ENCODE data around the gene MAN1C1. TPM values are rescaled to one million over a fixed set of nuclear protein-coding genes. Genes with fewer than 3 reads are reported as not detected.

MAN1C1 gene
- total RNA-seq, 1 donor from 2014 or later: 64.7 TPM

DNA sequence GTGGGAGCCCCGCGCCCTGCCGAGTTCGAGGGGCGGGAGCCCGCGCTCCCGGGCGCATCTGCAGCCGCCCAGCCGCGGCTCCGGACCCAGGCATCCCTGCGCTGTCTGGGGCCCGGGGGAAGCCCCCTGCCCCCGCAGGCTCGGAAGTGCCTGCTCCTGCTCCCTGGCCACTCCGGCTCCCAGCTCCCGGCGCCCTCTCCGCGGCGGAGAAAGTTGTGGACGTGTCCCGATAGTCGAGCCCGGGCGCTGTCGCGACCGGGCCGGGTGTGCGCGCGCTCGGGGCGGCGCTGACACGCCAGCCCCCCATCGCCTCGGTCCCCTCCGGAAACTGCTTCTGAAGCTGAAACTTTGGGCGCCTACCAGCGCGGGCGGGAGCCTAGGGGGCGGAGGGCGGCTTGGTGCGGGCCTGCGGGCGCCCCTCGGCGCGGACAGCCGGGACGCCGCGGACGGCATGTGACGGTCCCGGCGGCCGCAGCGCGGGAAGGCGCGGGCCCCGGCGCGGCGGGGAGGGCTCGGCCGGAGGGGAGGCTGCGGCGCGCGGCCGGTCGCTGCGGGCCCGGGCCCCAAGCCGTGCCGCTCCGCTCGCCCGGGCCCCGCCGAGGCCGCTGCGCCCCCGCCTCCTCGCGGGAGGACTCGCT lies 515 bp downstream of the MAN1C1 start:
- Mint-ChIP-seq H3K27ac (ENCODE audit: unreplicated experiment) (no peak overlapping the region), H3K27me3 (ENCODE audit: unreplicated experiment) (peaks cover 53% of the 10 kb centered on the region), H3K4me1 (ENCODE audit: unreplicated experiment) (peaks cover 38% of the 10 kb centered on the region), H3K36me3 (ENCODE audit: unreplicated experiment) (peaks cover 19% of the 10 kb centered on the region), H3K9me3 (ENCODE audit: unreplicated experiment) (no peaks in the 10 kb centered on the region), H3K4me3 (ENCODE audit: unreplicated experiment) (peak overlapping the region; percentile 44)
- DNase-seq (ENCODE audit: extremely low spot score, unreplicated experiment): peak; percentile 80
- TF ChIP-seq, protein P1, sequence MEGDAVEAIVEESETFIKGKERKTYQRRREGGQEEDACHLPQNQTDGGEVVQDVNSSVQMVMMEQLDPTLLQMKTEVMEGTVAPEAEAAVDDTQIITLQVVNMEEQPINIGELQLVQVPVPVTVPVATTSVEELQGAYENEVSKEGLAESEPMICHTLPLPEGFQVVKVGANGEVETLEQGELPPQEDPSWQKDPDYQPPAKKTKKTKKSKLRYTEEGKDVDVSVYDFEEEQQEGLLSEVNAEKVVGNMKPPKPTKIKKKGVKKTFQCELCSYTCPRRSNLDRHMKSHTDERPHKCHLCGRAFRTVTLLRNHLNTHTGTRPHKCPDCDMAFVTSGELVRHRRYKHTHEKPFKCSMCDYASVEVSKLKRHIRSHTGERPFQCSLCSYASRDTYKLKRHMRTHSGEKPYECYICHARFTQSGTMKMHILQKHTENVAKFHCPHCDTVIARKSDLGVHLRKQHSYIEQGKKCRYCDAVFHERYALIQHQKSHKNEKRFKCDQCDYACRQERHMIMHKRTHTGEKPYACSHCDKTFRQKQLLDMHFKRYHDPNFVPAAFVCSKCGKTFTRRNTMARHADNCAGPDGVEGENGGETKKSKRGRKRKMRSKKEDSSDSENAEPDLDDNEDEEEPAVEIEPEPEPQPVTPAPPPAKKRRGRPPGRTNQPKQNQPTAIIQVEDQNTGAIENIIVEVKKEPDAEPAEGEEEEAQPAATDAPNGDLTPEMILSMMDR (IDR thresholded peaks at IDR 0.05): no peak

DNA sequence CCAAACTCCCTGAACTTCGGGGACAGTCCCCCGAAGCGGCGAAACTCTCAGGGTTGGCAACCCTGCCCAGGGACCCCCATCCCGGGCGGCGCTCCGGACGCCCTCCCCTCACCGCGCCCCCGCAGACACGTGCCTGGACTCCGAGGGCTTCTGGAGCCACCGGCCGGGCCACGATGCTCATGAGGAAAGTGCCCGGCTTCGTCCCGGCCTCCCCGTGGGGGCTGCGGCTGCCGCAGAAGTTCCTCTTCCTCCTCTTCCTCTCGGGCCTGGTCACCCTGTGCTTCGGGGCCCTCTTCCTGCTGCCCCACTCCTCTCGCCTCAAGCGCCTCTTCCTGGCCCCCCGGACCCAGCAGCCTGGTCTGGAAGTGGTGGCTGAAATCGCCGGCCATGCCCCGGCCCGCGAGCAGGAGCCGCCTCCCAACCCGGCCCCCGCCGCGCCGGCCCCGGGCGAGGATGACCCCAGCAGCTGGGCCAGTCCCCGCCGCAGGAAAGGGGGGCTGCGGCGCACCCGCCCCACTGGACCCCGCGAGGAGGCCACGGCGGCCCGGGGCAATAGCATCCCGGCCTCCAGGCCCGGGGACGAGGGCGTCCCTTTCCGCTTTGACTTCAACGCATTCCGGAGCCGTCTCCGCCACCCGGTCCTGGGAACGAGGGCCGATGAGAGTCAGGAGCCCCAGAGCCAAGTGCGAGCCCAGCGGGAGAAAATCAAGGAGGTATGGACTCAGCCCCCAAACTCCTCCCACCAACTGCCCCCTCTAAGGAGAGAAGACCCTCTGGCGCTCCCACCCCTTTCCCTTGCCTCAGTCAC lies 1.2 kb downstream of the MAN1C1 start:
- H3K36me3 Mint-ChIP-seq (ENCODE audit: unreplicated experiment): peaks cover 19% of the 10 kb centered on the region
- DNase-seq (ENCODE audit: extremely low spot score, unreplicated experiment): peak; percentile 83
- no peaks in the 10 kb centered on the region for H3K9me3 Mint-ChIP-seq (ENCODE audit: unreplicated experiment)
- TF ChIP-seq, protein P1 (IDR thresholded peaks at IDR 0.05): no peak
- H3K4me3 Mint-ChIP-seq (ENCODE audit: unreplicated experiment): peak overlapping the region; percentile 84
- H3K4me1 Mint-ChIP-seq (ENCODE audit: unreplicated experiment): peaks cover 40% of the 10 kb centered on the region
- no peak overlapping the region for H3K27ac Mint-ChIP-seq (ENCODE audit: unreplicated experiment)
- peaks cover 46% of the 10 kb centered on the region for H3K27me3 Mint-ChIP-seq (ENCODE audit: unreplicated experiment)

GRCh38 chr1:25618433-25618808 lies 1.8 kb downstream of the MAN1C1 start:
- Mint-ChIP-seq H3K27me3 (ENCODE audit: unreplicated experiment) (peaks cover 40% of the 10 kb centered on the region), H3K9me3 (ENCODE audit: unreplicated experiment) (no peaks in the 10 kb centered on the region), H3K4me1 (ENCODE audit: unreplicated experiment) (peaks cover 43% of the 10 kb centered on the region), H3K4me3 (ENCODE audit: unreplicated experiment) (peak overlapping the region; percentile 84), H3K27ac (ENCODE audit: unreplicated experiment) (peak overlapping the region; percentile 67), H3K36me3 (ENCODE audit: unreplicated experiment) (peaks cover 19% of the 10 kb centered on the region)
- TF ChIP-seq, protein P1 (IDR thresholded peaks at IDR 0.05): no peak
- no peak for DNase-seq (ENCODE audit: extremely low spot score, unreplicated experiment)

GRCh38 chr1:25619101-25619890 lies 2.7 kb downstream of the MAN1C1 start:
- H3K36me3 Mint-ChIP-seq (ENCODE audit: unreplicated experiment): peaks cover 24% of the 10 kb centered on the region
- peak overlapping the region; percentile 84 for H3K4me3 Mint-ChIP-seq (ENCODE audit: unreplicated experiment)
- H3K27me3 Mint-ChIP-seq (ENCODE audit: unreplicated experiment): peaks cover 32% of the 10 kb centered on the region

More at GRCh38 chr1:25619101-25619890, 2.7 kb downstream of the MAN1C1 start:
- peak; percentile 88 for DNase-seq (ENCODE audit: extremely low spot score, unreplicated experiment)
- TF ChIP-seq, protein P1 (IDR thresholded peaks at IDR 0.05): peak; percentile 95
- Mint-ChIP-seq H3K27ac (ENCODE audit: unreplicated experiment) (no peak overlapping the region), H3K4me1 (ENCODE audit: unreplicated experiment) (peaks cover 47% of the 10 kb centered on the region), H3K9me3 (ENCODE audit: unreplicated experiment) (no peaks in the 10 kb centered on the region)

Measured in osteocyte (in vitro differentiated cells).